GM23338 (cell line): ENCODE results near the gene EPHA10. TPM values are rescaled to one million over a fixed set of nuclear protein-coding genes. Genes with fewer than 3 reads are reported as not detected.

Experiments
- ATAC-seq: fragments of 200-7000 bp; cut with Tn5 transposase; 3 replicates; pipeline ENCODE4 v1.9.1; 2020
- DNase-seq: peaks from one replicate; pipeline ENCODE4 v3.0.0-alpha.2; 2015; ENCODE audit warnings: low spot score
- H2AFZ ChIP-seq: fragments of 200-600 bp; sonication (generic); 2 replicates; pipeline ENCODE4 v1.8.0; 2016; ENCODE audit warnings: antibody characterized with exemption, mild to moderate bottlenecking, moderate library complexity
- H3F3A ChIP-seq: fragments of 200-600 bp; sonication (generic); replicated peaks from 2 replicates; pipeline ENCODE4 v1.8.0; 2017; ENCODE audit warnings: antibody characterized with exemption, mixed run types, low read depth
- H3K27ac ChIP-seq: fragments of 200-600 bp; sonication (generic); 2 replicates; pipeline ENCODE4 v1.6.1; 2016; ENCODE audit warnings: low read depth
- H3K27me3 ChIP-seq: fragments of 200-600 bp; sonication (generic); 2 replicates; pipeline ENCODE4 v1.8.0; 2016; ENCODE audit warnings: mild to moderate bottlenecking, mixed run types, moderate library complexity; ENCODE audit not compliant: insufficient read depth
- H3K36me3 ChIP-seq: fragments of 200-600 bp; sonication (generic); 2 replicates; pipeline ENCODE4 v1.8.0; 2016; ENCODE audit warnings: mild to moderate bottlenecking; ENCODE audit not compliant: insufficient read depth
- H3K4me1 ChIP-seq: fragments of 200-600 bp; sonication (generic); 2 replicates; pipeline ENCODE4 v1.8.0; 2016; ENCODE audit warnings: mild to moderate bottlenecking, moderate library complexity; ENCODE audit not compliant: insufficient read depth
- H3K4me2 ChIP-seq: fragments of 200-600 bp; sonication (generic); 2 replicates; pipeline ENCODE4 v1.7.1; 2017; ENCODE audit warnings: mixed run types
- H3K4me3 ChIP-seq: fragments of 200-600 bp; sonication (generic); 2 replicates; pipeline ENCODE4 v1.6.1; 2016; ENCODE audit warnings: mixed run types
- H3K79me2 ChIP-seq: fragments of 200-600 bp; sonication (generic); replicated peaks from 2 replicates; pipeline ENCODE4 v1.8.0; 2017; ENCODE audit warnings: mild to moderate bottlenecking; ENCODE audit not compliant: insufficient read depth
- H3K9me2 ChIP-seq: fragments of 200-600 bp; sonication (generic); 2 replicates; pipeline ENCODE4 v1.8.0; 2017; ENCODE audit not compliant: insufficient read depth
- H4K20me1 ChIP-seq: fragments of 200-600 bp; sonication (generic); replicated peaks from 2 replicates; pipeline ENCODE4 v1.8.0; 2017; ENCODE audit warnings: mild to moderate bottlenecking; ENCODE audit not compliant: insufficient read depth
- H3K27ac Mint-ChIP-seq: 2 replicates; pipeline ENCODE4 v1.8.0; 2020; ENCODE audit warnings: inconsistent platforms, mild to moderate bottlenecking, moderate library complexity, mixed read lengths
- H3K27me3 Mint-ChIP-seq: 3 replicates; pipeline ENCODE4 v1.8.0; 2022; ENCODE audit warnings: low read depth, mild to moderate bottlenecking, moderate library complexity, mixed read lengths, inconsistent platforms; ENCODE audit not compliant: insufficient read depth, poor library complexity
- H3K36me3 Mint-ChIP-seq: 3 replicates; pipeline ENCODE4 v1.8.0; 2021; ENCODE audit warnings: low read depth, mild to moderate bottlenecking, inconsistent platforms, moderate library complexity, mixed read lengths
- H3K4me1 Mint-ChIP-seq: 3 replicates; pipeline ENCODE4 v1.8.0; 2020; ENCODE audit warnings: mild to moderate bottlenecking, inconsistent platforms, mixed read lengths
- H3K4me3 Mint-ChIP-seq: 3 replicates; pipeline ENCODE4 v1.8.0; 2021; ENCODE audit warnings: moderate library complexity, mild to moderate bottlenecking, inconsistent platforms, mixed read lengths
- H3K9me3 Mint-ChIP-seq: 3 replicates; pipeline ENCODE4 v1.8.0; 2020; ENCODE audit warnings: moderate library complexity, mild to moderate bottlenecking, inconsistent platforms, mixed read lengths
- CREB1 ChIP-seq: fragments of 250-450 bp; sonication (Bioruptor Pico); IDR thresholded peaks from 2 replicates; pipeline ENCODE4 v1.5.0; 2020; ENCODE audit warnings: low read depth, mild to moderate bottlenecking, moderate library complexity
- JUNB ChIP-seq: IDR thresholded peaks from one replicate; pipeline ENCODE4 v1.6.1; 2016; ENCODE audit warnings: antibody characterized with exemption; ENCODE audit not compliant: unreplicated experiment
- STAT1 ChIP-seq: IDR thresholded peaks from one replicate; pipeline ENCODE4 v1.6.1; 2016; ENCODE audit warnings: antibody characterized with exemption; ENCODE audit not compliant: unreplicated experiment
- ZNF114 ChIP-seq: fragments of 250-450 bp; sonication (Bioruptor Pico); IDR thresholded peaks from 2 replicates; pipeline ENCODE4 v1.5.0; 2020; ENCODE audit warnings: mild to moderate bottlenecking, moderate library complexity
- ZNF331 ChIP-seq: fragments of 250-450 bp; sonication (Bioruptor Pico); IDR thresholded peaks from 2 replicates; pipeline ENCODE4 v1.5.0; 2020; ENCODE audit warnings: low read depth, mild to moderate bottlenecking, moderate library complexity
- polyA plus RNA-seq: library from polyadenylated mRNA; unstranded; fragments of >200 nt; fragmentation: Nextera tagmentation; extraction: Ambion mirVana; gene quantifications from 2 replicates; pipeline ENCODE4 v1.2.1, GENCODE V29; 2016
- total RNA-seq: library from RNA; depleted of rRNA; stranded (reverse); fragments of >200 nt; shearing (Covaris generic); gene quantifications from 2 replicates; pipeline ENCODE4 v1.2.3, GENCODE V29; 2014
- TF ChIP-seq, protein P1 (sequence below), 2 experiments: fragments of 200-600 bp in 1 of 2; sonication (generic) in 1 of 2; conservative IDR thresholded peaks; 2 replicates each; pipeline versions ENCODE4 v1.5.1 to v1.6.1; 2016 to 2017; ENCODE audit warnings: antibody characterized with exemption in 2 of 2, low read depth in 2 of 2, mild to moderate bottlenecking in 2 of 2, moderate library complexity in 1 of 2
- TF ChIP-seq, protein P2 (sequence below): fragments of 250-450 bp; sonication (Bioruptor Pico); IDR thresholded peaks from 2 replicates; pipeline ENCODE4 v1.5.0; 2020; ENCODE audit warnings: mild to moderate bottlenecking, moderate library complexity

Gene EPHA10
- total and polyA plus RNA-seq, 2 experiments from 2014 or later, result 0.76 to 2.4 TPM

DNA sequence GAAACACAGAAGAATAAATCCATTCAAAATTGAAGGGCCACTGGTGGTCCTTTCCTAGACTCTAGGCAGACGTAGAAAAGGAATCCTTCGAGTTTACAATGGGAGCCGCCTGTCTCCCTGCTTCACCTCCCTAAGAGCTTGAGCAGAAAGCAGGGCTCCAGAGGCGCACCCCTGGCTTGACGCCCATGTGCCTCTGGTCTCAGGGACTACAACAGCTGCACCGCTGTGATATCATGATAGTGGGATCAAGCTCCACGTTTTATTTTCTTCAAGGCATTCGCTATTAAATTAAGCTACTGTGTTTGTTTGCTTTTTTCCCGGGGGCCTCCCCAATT is 42.3 kb upstream of the EPHA10 start:
- no peak for ATAC-seq
- Histone ChIP-seq H3K4me2 (peak overlapping the region; percentile 99), H3K36me3 (peaks cover 43% of the 10 kb centered on the region), H3K9me2 (no peaks in the 10 kb centered on the region), H3K79me2 (peaks cover 42% of the 10 kb centered on the region), H2AFZ (no peak overlapping the region), H4K20me1 (peaks cover 47% of the 10 kb centered on the region), H3K4me3 (peak overlapping the region; percentile 100), H3K27ac (no peak overlapping the region; the same call in 1 of the 2 replicates), H3K4me1 (peaks cover 13% of the 10 kb centered on the region), H3K27me3 (no peaks in the 10 kb centered on the region), H3F3A (peaks cover 23% of the 10 kb centered on the region)
- Mint-ChIP-seq H3K9me3 (no peaks in the 10 kb centered on the region), H3K4me1 (peaks cover 20% of the 10 kb centered on the region), H3K27me3 (peaks cover 3% of the 10 kb centered on the region), H3K36me3 (peaks cover 64% of the 10 kb centered on the region), H3K27ac (peak overlapping the region; percentile 67), H3K4me3 (peak overlapping the region; percentile 90)
- TF ChIP-seq, protein P1, sequence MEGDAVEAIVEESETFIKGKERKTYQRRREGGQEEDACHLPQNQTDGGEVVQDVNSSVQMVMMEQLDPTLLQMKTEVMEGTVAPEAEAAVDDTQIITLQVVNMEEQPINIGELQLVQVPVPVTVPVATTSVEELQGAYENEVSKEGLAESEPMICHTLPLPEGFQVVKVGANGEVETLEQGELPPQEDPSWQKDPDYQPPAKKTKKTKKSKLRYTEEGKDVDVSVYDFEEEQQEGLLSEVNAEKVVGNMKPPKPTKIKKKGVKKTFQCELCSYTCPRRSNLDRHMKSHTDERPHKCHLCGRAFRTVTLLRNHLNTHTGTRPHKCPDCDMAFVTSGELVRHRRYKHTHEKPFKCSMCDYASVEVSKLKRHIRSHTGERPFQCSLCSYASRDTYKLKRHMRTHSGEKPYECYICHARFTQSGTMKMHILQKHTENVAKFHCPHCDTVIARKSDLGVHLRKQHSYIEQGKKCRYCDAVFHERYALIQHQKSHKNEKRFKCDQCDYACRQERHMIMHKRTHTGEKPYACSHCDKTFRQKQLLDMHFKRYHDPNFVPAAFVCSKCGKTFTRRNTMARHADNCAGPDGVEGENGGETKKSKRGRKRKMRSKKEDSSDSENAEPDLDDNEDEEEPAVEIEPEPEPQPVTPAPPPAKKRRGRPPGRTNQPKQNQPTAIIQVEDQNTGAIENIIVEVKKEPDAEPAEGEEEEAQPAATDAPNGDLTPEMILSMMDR (conservative IDR thresholded peaks at IDR 0.05; ENCODE audit: low read depth in 2 of 2), result no peak
- TF ChIP-seq ZNF331 (CRISPR knock-in tag) (no peak), CREB1 (CRISPR knock-in tag) (no peak)
- DNase-seq, result no peak

DNA sequence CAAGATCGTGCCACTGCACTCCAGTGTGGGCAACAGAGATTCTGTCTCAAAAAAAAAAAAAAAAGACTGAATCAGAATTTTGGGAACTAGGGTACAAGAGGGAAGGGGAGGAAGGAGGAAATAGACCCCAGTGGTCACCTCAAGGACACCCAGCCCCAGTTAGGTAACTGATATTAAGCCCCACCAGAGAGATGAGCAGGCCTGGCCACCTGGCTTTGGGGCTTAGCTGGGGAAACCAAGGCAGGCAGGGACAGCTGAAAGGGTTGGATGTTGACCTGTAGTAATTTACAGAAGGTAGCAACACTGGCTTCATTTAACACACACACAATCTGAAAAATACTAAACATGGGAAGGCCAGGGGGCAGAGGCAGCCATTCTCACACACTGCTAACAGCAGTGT is 37.5 kb upstream of the EPHA10 start:
- ATAC-seq, result no peak
- Histone ChIP-seq H3K27ac (no peak overlapping the region), H3K4me1 (peaks cover 7% of the 10 kb centered on the region; the same call in 1 of the 2 replicates), H3F3A (peaks cover 29% of the 10 kb centered on the region; the same call in 1 of the 2 replicates), H3K79me2 (peaks cover 27% of the 10 kb centered on the region), H2AFZ (no peak overlapping the region), H3K9me2 (no peaks in the 10 kb centered on the region), H4K20me1 (peaks cover 42% of the 10 kb centered on the region), H3K27me3 (no peaks in the 10 kb centered on the region), H3K4me3 (no peak overlapping the region), H3K4me2 (no peak overlapping the region), H3K36me3 (peaks cover 43% of the 10 kb centered on the region)
- H3K27ac Mint-ChIP-seq, result no peak overlapping the region
- H3K4me1 Mint-ChIP-seq, result peaks cover 4% of the 10 kb centered on the region; the same call in 1 of the 3 replicates
- DNase-seq, result no peak
- H3K9me3 Mint-ChIP-seq, result no peaks in the 10 kb centered on the region
- H3K36me3 Mint-ChIP-seq, result peaks cover 78% of the 10 kb centered on the region
- H3K4me3 Mint-ChIP-seq, result no peak overlapping the region
- peaks cover 2% of the 10 kb centered on the region for H3K27me3 Mint-ChIP-seq
- TF ChIP-seq, protein P1 (conservative IDR thresholded peaks at IDR 0.05; ENCODE audit: low read depth in 2 of 2), result no peak
- TF ChIP-seq ZNF114 (CRISPR knock-in tag) (no peak), JUNB (no peak), ZNF331 (CRISPR knock-in tag) (no peak), STAT1 (no peak)
- TF ChIP-seq, protein P2, sequence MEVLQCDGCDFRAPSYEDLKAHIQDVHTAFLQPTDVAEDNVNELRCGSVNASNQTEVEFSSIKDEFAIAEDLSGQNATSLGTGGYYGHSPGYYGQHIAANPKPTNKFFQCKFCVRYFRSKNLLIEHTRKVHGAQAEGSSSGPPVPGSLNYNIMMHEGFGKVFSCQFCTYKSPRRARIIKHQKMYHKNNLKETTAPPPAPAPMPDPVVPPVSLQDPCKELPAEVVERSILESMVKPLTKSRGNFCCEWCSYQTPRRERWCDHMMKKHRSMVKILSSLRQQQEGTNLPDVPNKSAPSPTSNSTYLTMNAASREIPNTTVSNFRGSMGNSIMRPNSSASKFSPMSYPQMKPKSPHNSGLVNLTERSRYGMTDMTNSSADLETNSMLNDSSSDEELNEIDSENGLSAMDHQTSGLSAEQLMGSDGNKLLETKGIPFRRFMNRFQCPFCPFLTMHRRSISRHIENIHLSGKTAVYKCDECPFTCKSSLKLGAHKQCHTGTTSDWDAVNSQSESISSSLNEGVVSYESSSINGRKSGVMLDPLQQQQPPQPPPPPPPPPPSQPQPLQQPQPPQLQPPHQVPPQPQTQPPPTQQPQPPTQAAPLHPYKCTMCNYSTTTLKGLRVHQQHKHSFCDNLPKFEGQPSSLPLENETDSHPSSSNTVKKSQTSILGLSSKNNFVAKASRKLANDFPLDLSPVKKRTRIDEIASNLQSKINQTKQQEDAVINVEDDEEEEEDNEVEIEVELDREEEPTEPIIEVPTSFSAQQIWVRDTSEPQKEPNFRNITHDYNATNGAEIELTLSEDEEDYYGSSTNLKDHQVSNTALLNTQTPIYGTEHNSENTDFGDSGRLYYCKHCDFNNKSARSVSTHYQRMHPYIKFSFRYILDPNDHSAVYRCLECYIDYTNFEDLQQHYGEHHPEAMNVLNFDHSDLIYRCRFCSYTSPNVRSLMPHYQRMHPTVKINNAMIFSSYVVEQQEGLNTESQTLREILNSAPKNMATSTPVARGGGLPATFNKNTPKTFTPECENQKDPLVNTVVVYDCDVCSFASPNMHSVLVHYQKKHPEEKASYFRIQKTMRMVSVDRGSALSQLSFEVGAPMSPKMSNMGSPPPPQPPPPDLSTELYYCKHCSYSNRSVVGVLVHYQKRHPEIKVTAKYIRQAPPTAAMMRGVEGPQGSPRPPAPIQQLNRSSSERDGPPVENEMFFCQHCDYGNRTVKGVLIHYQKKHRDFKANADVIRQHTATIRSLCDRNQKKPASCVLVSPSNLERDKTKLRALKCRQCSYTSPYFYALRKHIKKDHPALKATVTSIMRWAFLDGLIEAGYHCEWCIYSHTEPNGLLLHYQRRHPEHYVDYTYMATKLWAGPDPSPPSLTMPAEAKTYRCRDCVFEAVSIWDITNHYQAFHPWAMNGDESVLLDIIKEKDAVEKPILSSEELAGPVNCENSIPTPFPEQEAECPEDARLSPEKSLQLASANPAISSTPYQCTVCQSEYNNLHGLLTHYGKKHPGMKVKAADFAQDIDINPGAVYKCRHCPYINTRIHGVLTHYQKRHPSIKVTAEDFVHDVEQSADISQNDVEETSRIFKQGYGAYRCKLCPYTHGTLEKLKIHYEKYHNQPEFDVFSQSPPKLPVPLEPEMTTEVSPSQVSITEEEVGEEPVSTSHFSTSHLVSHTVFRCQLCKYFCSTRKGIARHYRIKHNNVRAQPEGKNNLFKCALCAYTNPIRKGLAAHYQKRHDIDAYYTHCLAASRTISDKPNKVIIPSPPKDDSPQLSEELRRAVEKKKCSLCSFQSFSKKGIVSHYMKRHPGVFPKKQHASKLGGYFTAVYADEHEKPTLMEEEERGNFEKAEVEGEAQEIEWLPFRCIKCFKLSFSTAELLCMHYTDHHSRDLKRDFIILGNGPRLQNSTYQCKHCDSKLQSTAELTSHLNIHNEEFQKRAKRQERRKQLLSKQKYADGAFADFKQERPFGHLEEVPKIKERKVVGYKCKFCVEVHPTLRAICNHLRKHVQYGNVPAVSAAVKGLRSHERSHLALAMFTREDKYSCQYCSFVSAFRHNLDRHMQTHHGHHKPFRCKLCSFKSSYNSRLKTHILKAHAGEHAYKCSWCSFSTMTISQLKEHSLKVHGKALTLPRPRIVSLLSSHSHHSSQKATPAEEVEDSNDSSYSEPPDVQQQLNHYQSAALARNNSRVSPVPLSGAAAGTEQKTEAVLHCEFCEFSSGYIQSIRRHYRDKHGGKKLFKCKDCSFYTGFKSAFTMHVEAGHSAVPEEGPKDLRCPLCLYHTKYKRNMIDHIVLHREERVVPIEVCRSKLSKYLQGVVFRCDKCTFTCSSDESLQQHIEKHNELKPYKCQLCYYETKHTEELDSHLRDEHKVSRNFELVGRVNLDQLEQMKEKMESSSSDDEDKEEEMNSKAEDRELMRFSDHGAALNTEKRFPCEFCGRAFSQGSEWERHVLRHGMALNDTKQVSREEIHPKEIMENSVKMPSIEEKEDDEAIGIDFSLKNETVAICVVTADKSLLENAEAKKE (CRISPR knock-in tag), result no peak
